Adrenal gland (tissue), 5 donors: ENCODE results near the gene SETBP1.

Experiments
- POLR2A ChIP-seq, 2 donors: fragments of 450-650 bp; IDR thresholded peaks; one replicate each; pipeline ENCODE4 v1.6.1; 2017; ENCODE audit warnings: antibody characterized with exemption in 2 of 2, mild to moderate bottlenecking in 2 of 2, moderate library complexity in 1 of 2
- TF ChIP-seq, protein P1 (sequence below), 6 experiments: fragments of 450-650 bp in 4 of 6; fragments of 200-600 bp in 2 of 6; sonication (generic) in 1 of 6; IDR thresholded peaks; 1 replicate in 5 of 6; 2 replicates in 1 of 6; pipeline versions ENCODE4 v1.5.1 to v1.8.0; 2016 to 2021; ENCODE audit warnings: antibody characterized with exemption in 6 of 6, mild to moderate bottlenecking in 2 of 6, moderate library complexity in 1 of 6
- donor health status: DM: no; HTN: no; CAD: no.

DNA sequence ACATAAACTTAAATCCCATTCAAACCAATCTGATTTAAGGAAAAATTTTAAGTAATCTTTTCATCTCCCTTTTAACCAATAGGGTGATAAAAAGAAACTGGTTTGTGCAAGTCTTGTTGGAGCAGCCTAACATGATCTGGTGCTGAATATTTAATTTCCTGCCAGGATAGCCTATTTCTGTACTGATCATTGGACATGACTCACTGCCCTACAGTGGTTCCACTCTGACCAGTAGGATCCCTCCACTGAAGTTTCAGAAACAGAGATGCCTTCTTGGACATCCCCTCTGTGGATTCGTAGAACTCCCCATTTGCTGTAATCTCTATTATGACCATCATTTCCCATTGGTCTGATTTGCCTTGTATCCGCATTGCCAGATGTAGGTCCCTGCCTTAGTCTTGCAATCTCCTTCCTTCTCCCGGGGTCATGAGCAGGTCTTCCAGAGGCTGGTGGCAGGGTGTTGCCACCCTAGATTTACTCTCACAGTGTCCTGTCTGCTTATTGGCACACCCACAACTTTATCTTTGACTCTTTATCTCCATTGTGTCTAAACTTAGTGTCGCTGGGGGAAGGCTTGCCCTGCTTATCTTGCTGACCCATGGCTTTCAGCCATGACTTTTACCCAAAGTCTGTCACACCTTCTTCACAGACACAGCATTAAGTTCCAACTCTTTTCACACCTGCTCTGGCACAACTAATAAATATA is 12.3 kb upstream of the SETBP1 start:
- TF ChIP-seq, protein P1, sequence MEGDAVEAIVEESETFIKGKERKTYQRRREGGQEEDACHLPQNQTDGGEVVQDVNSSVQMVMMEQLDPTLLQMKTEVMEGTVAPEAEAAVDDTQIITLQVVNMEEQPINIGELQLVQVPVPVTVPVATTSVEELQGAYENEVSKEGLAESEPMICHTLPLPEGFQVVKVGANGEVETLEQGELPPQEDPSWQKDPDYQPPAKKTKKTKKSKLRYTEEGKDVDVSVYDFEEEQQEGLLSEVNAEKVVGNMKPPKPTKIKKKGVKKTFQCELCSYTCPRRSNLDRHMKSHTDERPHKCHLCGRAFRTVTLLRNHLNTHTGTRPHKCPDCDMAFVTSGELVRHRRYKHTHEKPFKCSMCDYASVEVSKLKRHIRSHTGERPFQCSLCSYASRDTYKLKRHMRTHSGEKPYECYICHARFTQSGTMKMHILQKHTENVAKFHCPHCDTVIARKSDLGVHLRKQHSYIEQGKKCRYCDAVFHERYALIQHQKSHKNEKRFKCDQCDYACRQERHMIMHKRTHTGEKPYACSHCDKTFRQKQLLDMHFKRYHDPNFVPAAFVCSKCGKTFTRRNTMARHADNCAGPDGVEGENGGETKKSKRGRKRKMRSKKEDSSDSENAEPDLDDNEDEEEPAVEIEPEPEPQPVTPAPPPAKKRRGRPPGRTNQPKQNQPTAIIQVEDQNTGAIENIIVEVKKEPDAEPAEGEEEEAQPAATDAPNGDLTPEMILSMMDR (IDR thresholded peaks at IDR 0.05) = no peak
- no peak for TF ChIP-seq POLR2A (IDR thresholded peaks at IDR 0.05)
